ENCODE results near the gene TNK2.
"Not testable (repeated sequence)": the region's sequence is repeated elsewhere in the genome, so short reads cannot be mapped to it uniquely, and the experiment has no call there.

Gene TNK2

GRCh38 chr3:195844671-195845218, 63.6 kb downstream of the TNK2 start:
- DNase-seq, result no peak

DNA sequence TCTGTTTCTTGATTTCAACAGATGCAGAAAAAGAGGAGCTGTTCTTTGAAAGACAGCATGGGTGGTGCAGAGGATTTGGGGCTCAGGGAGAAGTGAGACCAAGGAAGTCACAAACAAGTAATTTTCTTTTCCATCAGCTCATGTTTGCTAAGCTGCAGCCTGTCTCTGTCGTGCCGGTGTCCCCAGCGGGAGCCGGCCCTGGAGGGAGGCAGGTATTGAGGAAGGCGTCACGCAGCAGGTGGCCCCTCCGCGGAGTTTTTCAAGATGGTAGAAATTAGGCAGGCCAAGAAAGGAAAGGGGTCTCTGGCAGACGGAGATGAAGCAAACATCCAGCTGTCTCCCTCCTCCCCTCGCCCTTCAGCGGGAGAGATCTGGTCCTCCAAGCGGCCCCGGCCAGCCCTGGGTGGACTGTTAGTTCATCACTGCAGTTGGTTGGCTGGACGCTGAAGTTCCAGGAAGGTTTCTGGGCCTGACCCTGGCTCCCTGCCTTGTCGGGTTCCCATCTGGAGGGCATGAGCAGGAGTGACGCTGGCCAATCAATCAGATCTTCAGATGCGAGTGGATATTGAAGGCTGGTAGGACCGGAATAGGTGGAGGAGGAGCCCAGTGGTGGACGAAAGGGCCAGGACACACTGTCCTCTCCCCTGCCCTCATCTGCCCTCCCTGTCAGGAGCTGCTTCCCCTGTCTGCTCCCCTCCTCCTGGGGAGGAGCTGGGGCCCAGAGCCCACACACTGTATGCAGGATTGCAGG, 68.9 kb downstream of the TNK2 start:
- no peak for DNase-seq

GRCh38 chr3:195838714-195839113, 69.6 kb downstream of the TNK2 start:
- DNase-seq, result no peak

GRCh38 chr3:195836476-195837135, 71.7 kb downstream of the TNK2 start:
- DNase-seq, result no peak

- no peak for DNase-seq
Measured at GRCh38 chr3:195835791-195836190, 72.6 kb downstream of the TNK2 start.

- no peak for DNase-seq
Measured at GRCh38 chr3:195834675-195835583, 73.4 kb downstream of the TNK2 start.

DNA sequence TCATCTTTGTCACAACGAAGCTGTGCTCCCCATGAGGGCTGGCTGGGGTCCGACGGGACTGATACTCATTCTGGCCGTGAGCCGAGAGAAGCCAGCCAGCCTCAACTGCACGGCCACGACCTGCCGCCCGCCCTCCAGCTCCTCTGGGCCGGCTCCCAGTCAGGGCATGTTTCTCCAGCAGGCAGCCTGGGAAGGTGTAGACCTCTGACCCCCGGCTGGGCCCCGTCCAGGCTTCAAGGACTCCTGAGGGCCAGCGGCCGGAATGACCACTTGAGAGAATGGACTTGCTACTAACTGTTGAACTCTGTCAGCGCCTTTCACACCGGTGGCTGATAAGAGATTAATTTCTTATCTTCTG, 78.5 kb downstream of the TNK2 start:
- DNase-seq, result no peak

DNA sequence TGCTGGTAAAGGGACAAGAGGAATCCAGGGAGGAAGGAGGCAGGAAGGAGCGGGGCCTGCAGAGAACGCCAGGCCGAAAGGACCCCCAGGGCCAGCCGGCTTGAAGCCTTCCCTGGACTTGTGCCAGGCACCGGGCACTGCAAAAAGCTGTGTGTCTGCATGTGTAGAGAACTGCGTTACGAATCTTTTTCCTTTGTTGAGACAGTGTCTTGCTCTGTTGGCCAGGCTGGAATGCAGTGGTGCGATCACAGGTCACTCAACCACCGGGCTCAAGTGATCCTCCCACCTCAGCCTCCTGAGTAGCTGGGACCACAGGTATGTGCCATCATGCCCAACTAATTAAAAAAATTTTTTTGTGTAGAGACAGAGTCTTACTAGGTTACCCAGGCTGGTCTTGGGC, 79.6 kb downstream of the TNK2 start:
- no peak for DNase-seq

- DNase-seq, result no peak
Measured at GRCh38 chr3:195825857-195826804, 82.2 kb downstream of the TNK2 start.

- DNase-seq, result no peak
Measured at GRCh38 chr3:195825191-195825588, 83.2 kb downstream of the TNK2 start.

- DNase-seq, result not testable (repeated sequence)
Measured at GRCh38 chr3:195824425-195825190, 83.7 kb downstream of the TNK2 start.

DNA sequence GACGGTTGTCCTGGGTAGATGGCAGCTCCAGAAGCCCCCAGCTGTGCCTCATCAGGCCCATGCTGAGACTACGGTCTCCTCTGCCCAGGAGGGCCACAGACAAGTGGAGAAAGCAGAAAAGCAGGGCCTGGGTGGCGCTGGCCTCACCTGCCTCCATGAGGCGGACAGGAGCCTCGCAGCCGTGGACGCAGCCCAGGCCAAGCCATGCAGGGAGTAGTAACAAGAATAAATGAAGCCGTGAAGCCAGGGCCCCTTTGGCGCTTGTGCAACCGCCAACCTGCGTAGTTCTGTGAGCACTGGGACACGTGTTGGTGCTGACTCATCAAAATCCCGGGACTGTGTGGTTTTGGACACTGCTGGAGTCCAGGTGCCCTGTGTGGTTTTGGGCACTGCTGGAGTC, 84.4 kb downstream of the TNK2 start:
- no peak for DNase-seq

DNA sequence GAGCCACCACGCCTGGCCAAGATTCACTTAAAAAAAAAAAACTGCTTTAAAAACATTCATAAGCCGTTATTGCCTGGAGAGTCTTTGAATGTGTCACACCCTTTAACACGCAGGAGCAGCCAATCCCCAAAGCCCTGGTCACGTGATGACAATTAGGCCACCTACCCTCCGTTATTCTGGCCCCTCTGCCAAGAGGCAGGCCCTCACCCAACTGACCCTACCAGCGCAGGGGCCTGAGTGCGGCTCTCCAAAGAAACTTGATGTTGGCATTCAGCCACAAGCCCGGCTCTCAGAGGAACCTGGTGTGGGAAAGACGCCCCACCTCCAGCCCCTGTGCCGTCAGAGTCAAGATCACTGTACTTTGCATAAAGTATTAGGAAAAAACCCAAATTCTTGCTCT, 85.1 kb downstream of the TNK2 start:
- DNase-seq, result no peak

GRCh38 chr3:195822131-195822696, 86.1 kb downstream of the TNK2 start:
- DNase-seq, result no peak

- no peak for DNase-seq
Measured at GRCh38 chr3:195821403-195822130, 86.8 kb downstream of the TNK2 start.

GRCh38 chr3:195820901-195821300, 87.5 kb downstream of the TNK2 start:
- no peak for DNase-seq

DNA sequence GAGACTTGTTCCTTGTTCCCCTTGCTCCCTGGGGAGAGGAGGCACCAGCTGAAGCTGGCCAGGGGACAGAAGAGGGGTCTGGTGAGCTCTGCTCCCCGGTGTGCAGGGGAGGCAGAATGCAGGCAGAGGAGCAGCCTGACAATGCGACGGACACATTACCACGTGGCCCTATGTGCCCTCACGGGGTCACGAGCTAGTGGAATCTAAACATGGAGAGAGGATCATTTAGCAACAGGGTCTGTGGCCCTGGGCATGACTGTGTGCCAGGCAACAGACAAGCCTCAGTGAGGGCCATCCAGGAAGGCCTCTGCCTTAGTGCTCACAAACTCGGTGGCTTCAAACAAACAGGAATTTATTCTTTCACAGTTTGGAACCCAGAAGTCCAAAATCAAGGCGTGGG, 88.2 kb downstream of the TNK2 start:
- DNase-seq, result no peak

- no peak for DNase-seq
Measured at GRCh38 chr3:195818301-195818700, 90.0 kb downstream of the TNK2 start.

DNA sequence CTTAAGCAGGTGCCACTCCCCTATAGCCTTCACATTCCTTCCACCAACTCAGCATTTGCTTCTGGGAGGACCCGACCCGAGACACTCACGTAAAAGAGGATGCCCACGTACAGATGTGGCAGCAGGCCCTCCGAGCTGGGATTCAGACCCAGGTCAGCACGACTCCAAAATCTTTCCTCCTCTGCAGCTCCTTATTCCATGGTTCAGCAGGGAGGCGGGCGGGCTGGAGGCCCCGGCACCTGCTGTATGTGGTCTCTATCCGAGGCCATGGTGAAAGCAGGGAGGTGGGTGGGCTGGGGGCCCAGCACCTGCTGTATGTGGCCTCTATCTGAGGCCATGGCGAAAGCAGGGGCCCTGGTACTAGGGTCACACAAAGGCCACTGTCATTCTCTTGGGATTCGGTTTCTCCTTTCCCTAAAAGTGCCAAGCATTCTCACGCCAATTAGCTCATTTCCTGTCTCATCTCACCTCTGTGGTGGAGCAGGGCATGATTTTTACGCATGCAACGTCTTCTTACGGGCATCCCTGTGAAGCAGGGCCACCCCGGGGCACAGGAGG, 90.7 kb downstream of the TNK2 start:
- no peak for DNase-seq

Data from stimulated activated CD4-positive, alpha-beta T cell treated with anti-CD3 and anti-CD28 coated beads, Interleukin-12 subunit alpha, Interleukin-12 subunit beta, amount 100 ng/mL, for 4 hours (primary cell).